ENCODE measurements around the gene FHOD3. TPM values are rescaled to one million over a fixed set of nuclear protein-coding genes. Genes with fewer than 3 reads are reported as not detected.

The FHOD3 gene
- polyA plus RNA-seq, 2 of the 4 experiments (the other 2 are of a cell fraction), result 2.5 to 3.6 TPM

DNA sequence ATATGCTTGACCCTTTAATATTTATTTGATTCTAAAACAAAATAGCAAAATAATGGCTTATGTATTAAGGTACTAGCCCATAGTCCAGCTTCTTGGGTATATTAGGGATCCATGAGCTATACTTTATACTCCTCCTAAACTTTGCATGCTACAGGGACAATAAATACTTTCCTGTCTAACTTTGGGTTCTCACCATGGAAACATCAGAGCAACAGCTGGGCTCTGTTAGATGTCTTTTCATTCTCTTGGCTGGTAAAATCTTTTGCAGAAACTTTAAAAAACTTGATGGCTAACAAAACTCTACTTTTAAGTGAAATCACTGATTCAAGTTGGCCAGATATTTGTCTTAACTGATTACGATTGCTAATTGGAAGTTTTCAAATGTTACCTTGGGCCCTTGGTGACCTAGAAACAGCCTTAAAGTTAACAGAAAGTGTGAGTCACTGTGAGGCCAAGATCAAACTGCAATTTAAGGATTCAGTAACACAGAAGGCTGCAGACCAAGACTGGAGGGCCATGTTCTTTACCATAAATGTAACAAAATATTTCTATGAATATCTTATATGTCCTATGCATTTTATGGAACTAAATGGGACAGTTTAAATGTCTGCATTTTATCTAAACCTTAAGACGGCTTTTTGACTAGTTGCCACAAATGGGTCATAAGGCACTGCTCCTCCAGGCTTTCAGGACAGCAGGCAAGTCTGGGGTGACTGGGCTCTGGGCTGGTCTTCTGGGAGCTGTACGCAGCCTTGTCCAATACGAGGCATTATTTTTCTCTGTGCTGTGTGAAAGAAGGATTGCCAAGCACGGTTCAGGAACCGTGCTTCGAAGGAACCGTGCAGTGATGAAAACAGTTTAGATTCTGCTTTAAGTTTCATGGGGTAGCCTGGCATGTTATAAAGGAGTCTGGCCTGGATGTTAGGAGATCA is 342.8 kb downstream of the FHOD3 start (continued):
- no peak for TF ChIP-seq ESRRA (IDR thresholded peaks at IDR 0.05; ENCODE audit: borderline replicate concordance, low read length)

DNA sequence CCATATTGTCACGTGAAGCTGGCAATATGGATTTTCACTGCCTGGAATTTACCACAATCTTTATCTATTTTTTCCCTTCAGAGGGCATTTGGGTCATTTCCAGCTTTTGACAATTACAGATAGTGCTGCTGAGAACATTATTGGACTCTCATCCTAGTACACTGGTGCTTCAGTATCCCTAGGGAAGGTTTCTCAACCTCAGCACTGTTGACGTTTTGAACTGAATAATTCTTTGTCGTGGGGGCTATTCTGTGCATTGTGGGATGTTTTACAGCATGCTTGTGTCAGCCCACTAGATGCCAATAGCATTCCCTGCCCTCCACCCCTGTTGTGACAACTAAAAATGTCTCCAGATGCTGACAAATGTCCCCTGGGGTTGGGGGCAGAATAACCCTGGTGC is 345.5 kb downstream of the FHOD3 start:
- ChIA-PET POLR2A (no interaction called here), CTCF (no interaction called here)
- no peak overlapping the region for H3K4me2 ChIP-seq
- 45% methylated on average over 3 of the region's 3 CpGs for WGBS (ENCODE audit: missing lambda C conversion rate)
- DNase-seq (ENCODE audit: low read depth in 1 of 2, low spot score in 1 of 2) (no peak), FAIRE-seq (no peak), ATAC-seq (no peak)
- TF ChIP-seq CHD2 (IDR thresholded peaks at IDR 0.05; ENCODE audit: low read length, partially characterized antibody) (no peak), NFE2L2 (conservative IDR thresholded peaks at IDR 0.05; ENCODE audit: low read length) (no peak)
- no peak overlapping the region for H3K4me3 ChIP-seq
- H3K4me1 ChIP-seq, result no peaks in the 10 kb centered on the region
- H3K27ac ChIP-seq, result no peak overlapping the region
- H3K9me3 ChIP-seq, result no peaks in the 10 kb centered on the region

GRCh38 chr18:36648803-36649202 is 351.3 kb downstream of the FHOD3 start:
- DNase-seq (ENCODE audit: low read depth in 1 of 2, low spot score in 1 of 2) (no peak), FAIRE-seq (no peak), ATAC-seq (no peak)
- Histone ChIP-seq H3K4me2 (no peak overlapping the region), H3K4me1 (no peaks in the 10 kb centered on the region), H3K9me3 (no peaks in the 10 kb centered on the region), H3K4me3 (no peak overlapping the region), H3K27ac (no peak overlapping the region)
- TF ChIP-seq FOSB (CRISPR knock-in tag; IDR thresholded peaks at IDR 0.05), result no peak
- TF ChIP-seq ELK1 (IDR thresholded peaks at IDR 0.05; ENCODE audit: low read depth, low read length), result no peak
- 35% methylated on average over 3 of the region's 3 CpGs for WGBS (ENCODE audit: missing lambda C conversion rate)
- POLR2A ChIA-PET, result no interaction called here
- CTCF ChIA-PET, result no interaction called here

DNA sequence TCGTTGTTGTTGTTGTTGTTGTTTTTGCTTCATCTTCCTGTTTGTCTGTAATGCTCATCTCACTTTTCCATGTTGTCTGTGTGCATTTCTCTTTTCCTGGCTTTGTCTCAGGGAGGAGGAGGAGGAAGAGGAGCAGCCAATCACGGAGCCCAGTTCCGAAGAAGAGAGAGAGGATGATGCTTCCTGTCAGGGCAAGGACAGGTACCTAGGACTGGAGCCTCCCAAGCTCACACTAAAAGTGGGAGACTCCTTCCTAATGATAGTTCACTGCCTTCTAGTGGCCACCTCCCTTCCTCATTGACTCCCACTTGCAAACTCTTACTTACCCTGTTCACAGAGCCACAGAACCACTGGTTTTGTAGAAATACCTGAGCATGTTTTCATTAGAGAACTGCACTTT is 351.7 kb downstream of the FHOD3 start:
- 23% methylated on average over 3 of the region's 3 CpGs for WGBS (ENCODE audit: missing lambda C conversion rate)
- Histone ChIP-seq H3K4me1 (no peaks in the 10 kb centered on the region), H3K4me3 (no peak overlapping the region), H3K27ac (no peak overlapping the region), H3K9me3 (no peaks in the 10 kb centered on the region), H3K4me2 (no peak overlapping the region)
- ATAC-seq (no peak), DNase-seq (ENCODE audit: low read depth in 1 of 2, low spot score in 1 of 2) (no peak), FAIRE-seq (no peak)
- no peak for TF ChIP-seq JUN (IDR thresholded peaks at IDR 0.05)
- no peak for TF ChIP-seq CTCF (IDR thresholded peaks at IDR 0.05)
- no peak for TF ChIP-seq HEYL (CRISPR knock-in tag; IDR thresholded peaks at IDR 0.05)
- TF ChIP-seq ZSCAN20 (CRISPR knock-in tag; IDR thresholded peaks at IDR 0.05), result no peak
- TF ChIP-seq CBX8 (IDR thresholded peaks at IDR 0.05), result no peak
- TF ChIP-seq, protein P1, sequence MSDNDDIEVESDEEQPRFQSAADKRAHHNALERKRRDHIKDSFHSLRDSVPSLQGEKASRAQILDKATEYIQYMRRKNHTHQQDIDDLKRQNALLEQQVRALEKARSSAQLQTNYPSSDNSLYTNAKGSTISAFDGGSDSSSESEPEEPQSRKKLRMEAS (IDR thresholded peaks at IDR 0.05), result no peak
- TF ChIP-seq POLR2AphosphoS2 (conservative IDR thresholded peaks at IDR 0.05; ENCODE audit: low read length), result no peak
- no peak for TF ChIP-seq NR3C1 (IDR thresholded peaks at IDR 0.05)
- POLR2A ChIA-PET, result no interaction called here
- CTCF ChIA-PET, result no interaction called here

DNA sequence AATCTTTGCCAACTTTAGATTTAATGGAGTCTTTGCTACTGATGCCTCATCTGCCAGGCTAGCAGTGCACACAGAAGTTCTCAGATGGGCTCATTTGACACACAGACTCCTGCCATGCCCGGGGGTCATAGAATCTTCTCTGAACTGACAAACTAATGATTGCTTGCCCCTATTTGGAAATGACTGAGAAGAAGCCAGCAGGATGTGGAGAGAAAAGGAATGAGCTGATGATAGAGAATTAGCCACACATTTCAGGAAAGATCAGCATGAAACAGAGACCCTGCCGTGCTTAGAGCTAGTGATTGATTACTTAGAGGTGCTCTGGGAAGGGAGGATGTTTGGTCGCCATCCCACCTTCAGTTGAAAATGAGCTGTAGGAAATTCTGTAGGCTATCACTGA is 352.8 kb downstream of the FHOD3 start:
- no peak for FAIRE-seq
- no peak overlapping the region for H3K4me3 ChIP-seq
- TF ChIP-seq POLR2AphosphoS2 (conservative IDR thresholded peaks at IDR 0.05; ENCODE audit: low read length), result no peak
- no peak for TF ChIP-seq SREBF2 (IDR thresholded peaks at IDR 0.05)
- TF ChIP-seq SMC3 (IDR thresholded peaks at IDR 0.05), result no peak
- TF ChIP-seq ELK1 (IDR thresholded peaks at IDR 0.05; ENCODE audit: low read depth, low read length), result no peak
- TF ChIP-seq NR3C1 (IDR thresholded peaks at IDR 0.05), result no peak
- no peak for TF ChIP-seq CBX2 (IDR thresholded peaks at IDR 0.05; ENCODE audit: borderline replicate concordance, low read depth)
- no peak for TF ChIP-seq ZNF302 (CRISPR knock-in tag; IDR thresholded peaks at IDR 0.05)
- TF ChIP-seq, protein P1 (IDR thresholded peaks at IDR 0.05), result no peak
- no peak for TF ChIP-seq PHF8 (IDR thresholded peaks at IDR 0.05; ENCODE audit: borderline replicate concordance, low read depth)
- TF ChIP-seq RCOR1 (IDR thresholded peaks at IDR 0.05; ENCODE audit: low read depth, low read length), result no peak
- no peak for TF ChIP-seq MAFK (IDR thresholded peaks at IDR 0.05; ENCODE audit: partially characterized antibody)
- TF ChIP-seq BHLHE40 (IDR thresholded peaks at IDR 0.05; ENCODE audit: low read depth, low read length), result no peak
- TF ChIP-seq, protein P2, sequence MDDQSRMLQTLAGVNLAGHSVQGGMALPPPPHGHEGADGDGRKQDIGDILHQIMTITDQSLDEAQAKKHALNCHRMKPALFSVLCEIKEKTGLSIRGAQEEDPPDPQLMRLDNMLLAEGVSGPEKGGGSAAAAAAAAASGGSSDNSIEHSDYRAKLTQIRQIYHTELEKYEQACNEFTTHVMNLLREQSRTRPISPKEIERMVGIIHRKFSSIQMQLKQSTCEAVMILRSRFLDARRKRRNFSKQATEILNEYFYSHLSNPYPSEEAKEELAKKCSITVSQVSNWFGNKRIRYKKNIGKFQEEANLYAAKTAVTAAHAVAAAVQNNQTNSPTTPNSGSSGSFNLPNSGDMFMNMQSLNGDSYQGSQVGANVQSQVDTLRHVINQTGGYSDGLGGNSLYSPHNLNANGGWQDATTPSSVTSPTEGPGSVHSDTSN (IDR thresholded peaks at IDR 0.05), result no peak
- no peak overlapping the region for H3K4me2 ChIP-seq
- ChIA-PET CTCF (no interaction called here), POLR2A (no interaction called here)
- no peaks in the 10 kb centered on the region for H3K9me3 ChIP-seq
- 34% methylated on average over 3 of the region's 3 CpGs for WGBS (ENCODE audit: missing lambda C conversion rate)
- DNase-seq (ENCODE audit: low read depth in 1 of 2, low spot score in 1 of 2), result no peak
- H3K27ac ChIP-seq, result no peak overlapping the region
- ATAC-seq, result no peak
- no peaks in the 10 kb centered on the region for H3K4me1 ChIP-seq
